Keratinocyte (primary cell): ENCODE measurements around the gene TIA1. TPM values are rescaled to one million over a fixed set of nuclear protein-coding genes. Genes with fewer than 3 reads are reported as not detected.

ENCODE experiments used
- DNase-seq: peaks from one replicate; pipeline ENCODE4 v3.0.0-alpha.2; 2011; ENCODE audit warnings: low read depth, missing footprints, low spot score
- FAIRE-seq: peaks from 2 replicates; lab custom pipeline; 2011; peaks lifted over from hg19 to GRCh38; lab: Jason Lieb, UNC
- H2AFZ ChIP-seq: 2 replicates; pipeline ENCODE4 v1.6.0; 2012; ENCODE audit warnings: low read length, control low read depth, inconsistent platforms; ENCODE audit not compliant: control insufficient read depth
- H3K27ac ChIP-seq: 2 replicates; pipeline ENCODE4 v1.5.1; 2011; ENCODE audit warnings: low read length; ENCODE audit not compliant: control insufficient read depth, insufficient read depth
- H3K27me3 ChIP-seq: 3 replicates; pipeline ENCODE4 v1.6.0; 2011; ENCODE audit warnings: low read length; ENCODE audit not compliant: control insufficient read depth, insufficient read depth; ENCODE audit errors: extremely low read depth
- H3K36me3 ChIP-seq, 2 experiments: 2 replicates in 1 of 2; 3 replicates in 1 of 2; pipeline ENCODE4 v1.5.1; 2011; ENCODE audit warnings: low read length in 2 of 2, mild to moderate bottlenecking in 1 of 2; ENCODE audit not compliant: control insufficient read depth in 2 of 2, insufficient read depth in 2 of 2; ENCODE audit errors: extremely low read depth in 1 of 2
- H3K4me1 ChIP-seq: 3 replicates; pipeline ENCODE4 v1.5.1; 2011; ENCODE audit warnings: low read length; ENCODE audit not compliant: control insufficient read depth, insufficient read depth; ENCODE audit errors: extremely low read depth
- H3K4me2 ChIP-seq: 3 replicates; pipeline ENCODE4 v1.6.0; 2011; ENCODE audit warnings: low read depth, low read length; ENCODE audit not compliant: control insufficient read depth, insufficient read depth; ENCODE audit errors: extremely low read depth
- H3K4me3 ChIP-seq, 3 experiments: fragments of 200-600 bp in 1 of 3; sonication (generic) in 1 of 3; 2 replicates in 2 of 3; 3 replicates in 1 of 3; pipeline ENCODE4 v1.5.1; 2011 to 2016; ENCODE audit warnings: low read length in 3 of 3, mild to moderate bottlenecking in 3 of 3, control low read depth in 2 of 3, inconsistent platforms in 1 of 3, low read depth in 1 of 3, mixed read lengths in 1 of 3, mixed run types in 1 of 3, moderate library complexity in 1 of 3; ENCODE audit not compliant: control insufficient read depth in 2 of 3, insufficient read depth in 2 of 3; ENCODE audit errors: extremely low read depth in 1 of 3
- H3K79me2 ChIP-seq: 2 replicates; pipeline ENCODE4 v1.6.0; 2012; ENCODE audit warnings: low read length; ENCODE audit not compliant: control insufficient read depth, insufficient read depth
- H3K9ac ChIP-seq: 3 replicates; pipeline ENCODE4 v1.6.0; 2011; ENCODE audit warnings: low read length; ENCODE audit not compliant: control insufficient read depth, insufficient read depth; ENCODE audit errors: extremely low read depth
- H3K9me1 ChIP-seq: 3 replicates; pipeline ENCODE4 v1.6.0; 2011; ENCODE audit warnings: low read length; ENCODE audit not compliant: control insufficient read depth, insufficient read depth; ENCODE audit errors: extremely low read depth
- H3K9me3 ChIP-seq: 2 replicates; pipeline ENCODE4 v1.5.1; 2012; ENCODE audit warnings: low read depth, low read length; ENCODE audit not compliant: control insufficient read depth
- H4K20me1 ChIP-seq: 3 replicates; pipeline ENCODE4 v1.6.0; 2011; ENCODE audit warnings: low read length; ENCODE audit not compliant: control insufficient read depth, insufficient read depth; ENCODE audit errors: extremely low read depth
- CTCF ChIP-seq, 3 experiments: IDR thresholded peaks in 1 of 3; conservative IDR thresholded peaks in 1 of 3; optimal IDR thresholded peaks in 1 of 3; 2 replicates in 2 of 3; 3 replicates in 1 of 3; pipeline versions ENCODE3 to v1.5.1; 2011; ENCODE audit warnings: low read length in 3 of 3, mild to moderate bottlenecking in 3 of 3, moderate library complexity in 2 of 3, control low read depth in 1 of 3, inconsistent platforms in 1 of 3; ENCODE audit not compliant: insufficient read depth in 2 of 3; ENCODE audit errors: extremely low read depth in 1 of 3
- EZH2 ChIP-seq: IDR thresholded peaks from one replicate; pipeline ENCODE4 v1.6.1; 2012; ENCODE audit warnings: inconsistent platforms, mild to moderate bottlenecking, low read length, moderate library complexity
- dilution Hi-C: fragments of 300-500 bp; cut with MboI; formaldehyde crosslinking; loops from one replicate; pipeline ENCODE4 v1.7.0; 2020; ENCODE audit warnings: low sequenced_read_pairs; ENCODE audit not compliant: extremely low pct_ligation_motif_present
- polyA plus RNA-seq, 5 experiments: library from polyadenylated mRNA; depleted of rRNA in 3 of 5; stranded (reverse) in 3 of 5; stranded (forward) in 1 of 5; unstranded in 1 of 5; fragments of >200 nt; gene quantifications; 1 replicate in 1 of 5; 2 replicates in 3 of 5; 3 replicates in 1 of 5; pipeline versions ENCODE4 v1.2.1 to v1.2.3, GENCODE V29; 2011 to 2012; ENCODE audit warnings: missing spikeins in 2 of 5, low read depth in 1 of 5, low replicate concordance in 1 of 5

The TIA1 gene
- polyA plus RNA-seq, 1 donor (not counting 4 experiments of a cell fraction or from before 2014, with no cell fraction given), result 76.3 TPM

GRCh38 chr2:70203086-70203485 lies 45.3 kb downstream of the TIA1 start:
- TF ChIP-seq CTCF (optimal IDR thresholded peaks at IDR 0.05 in 1 of 3, IDR thresholded peaks at IDR 0.05 in 1 of 3, conservative IDR thresholded peaks at IDR 0.05 in 1 of 3; ENCODE audit: extremely low read depth in 1 of 3, insufficient read depth in 2 of 3, low read length in 3 of 3) (no peak), EZH2 (no peak)
- FAIRE-seq, result no peak

GRCh38 chr2:70202236-70202806 lies 46.1 kb downstream of the TIA1 start:
- no peak overlapping the region for H3K27ac ChIP-seq
- no peaks in the 10 kb centered on the region for H3K36me3 ChIP-seq
- peak overlapping the region; percentile 71 for H3K4me2 ChIP-seq
- H3K9me1 ChIP-seq, result no peaks in the 10 kb centered on the region
- peak overlapping the region; percentile 22 for H3K9ac ChIP-seq
- no peak for DNase-seq
- H3K9me3 ChIP-seq, result no peaks in the 10 kb centered on the region
- H3K4me3 ChIP-seq, result peak overlapping the region in 1 of 3 experiments; percentile 50
- peak overlapping the region; percentile 74 for H2AFZ ChIP-seq
- TF ChIP-seq CTCF (optimal IDR thresholded peaks at IDR 0.05 in 1 of 3, IDR thresholded peaks at IDR 0.05 in 1 of 3, conservative IDR thresholded peaks at IDR 0.05 in 1 of 3; ENCODE audit: extremely low read depth in 1 of 3, insufficient read depth in 2 of 3, low read length in 3 of 3) (no peak), EZH2 (no peak)
- peaks cover 9% of the 10 kb centered on the region for H3K4me1 ChIP-seq
- no peaks in the 10 kb centered on the region for H3K79me2 ChIP-seq
- no peaks in the 10 kb centered on the region for H3K27me3 ChIP-seq
- dilution Hi-C loops, result no loop called here
- FAIRE-seq, result peak; percentile 32
- H4K20me1 ChIP-seq, result no peaks in the 10 kb centered on the region

More at GRCh38 chr2:70203086-70203485, 45.3 kb downstream of the TIA1 start:
- H3K4me1 ChIP-seq, result peaks cover 9% of the 10 kb centered on the region
- dilution Hi-C loops, result no loop called here
- H3K4me3 ChIP-seq, result no peak overlapping the region
- no peak overlapping the region for H3K27ac ChIP-seq
- H2AFZ ChIP-seq, result no peak overlapping the region
- H3K9ac ChIP-seq, result no peak overlapping the region
- no peaks in the 10 kb centered on the region for H4K20me1 ChIP-seq
- no peaks in the 10 kb centered on the region for H3K27me3 ChIP-seq
- H3K9me3 ChIP-seq, result no peaks in the 10 kb centered on the region
- no peaks in the 10 kb centered on the region for H3K36me3 ChIP-seq
- no peak overlapping the region for H3K4me2 ChIP-seq
- DNase-seq, result no peak
- H3K9me1 ChIP-seq, result no peaks in the 10 kb centered on the region
- H3K79me2 ChIP-seq, result no peaks in the 10 kb centered on the region
